ENCODE measurements around the gene CEP152. TPM values are rescaled to one million over a fixed set of nuclear protein-coding genes. Genes with fewer than 3 reads are reported as not detected.

The CEP152 gene
- total and polyA plus RNA-seq, 9 of the 15 experiments (the other 6 are each of a cell fraction or from before 2014, with no cell fraction given) = 9.9 to 43.0 (median 23.6) TPM

DNA sequence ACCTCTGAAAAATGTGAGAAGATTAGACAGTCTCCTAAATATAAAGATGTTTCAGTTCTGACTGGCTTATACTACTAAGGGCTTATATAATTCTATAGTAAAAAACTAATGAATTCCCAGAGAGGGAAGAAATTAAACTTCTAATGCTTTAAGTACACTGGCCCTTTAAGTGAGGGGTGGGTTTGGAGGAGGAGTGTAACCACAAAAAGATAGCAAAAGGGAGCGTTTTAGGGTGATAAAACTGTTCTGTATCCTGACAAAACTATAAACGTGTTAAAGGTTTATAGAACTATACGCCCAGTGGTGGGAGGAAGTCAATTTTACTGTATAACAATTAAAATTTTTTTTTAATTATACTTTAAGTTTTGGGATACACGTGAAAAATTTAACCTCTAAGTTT lies 45.8 kb downstream of the CEP152 start:
- H3K9me3 ChIP-seq (replicated peaks; ENCODE audit: control insufficient read depth, insufficient read depth, low read depth, low read length) = no peaks in the 10 kb centered on the region; the same call in 1 of the 2 replicates
- peak; percentile 71 for ATAC-seq
- H3K4me1 ChIP-seq (replicated peaks in 1 of 2; ENCODE audit: control insufficient read depth in 2 of 2, insufficient read depth in 2 of 2, low read length in 2 of 2) = peaks cover 0 to 4% of the 10 kb centered on the region in 2 experiments; a peak in 1 of 5 replicates
- H4K20me1 ChIP-seq (replicated peaks; ENCODE audit: control insufficient read depth, insufficient read depth, low read length) = no peaks in the 10 kb centered on the region
- intact Hi-C loops (cut with micrococcal nuclease) = no loop called here
- H3K27ac ChIP-seq (ENCODE audit: extremely low read depth, low read depth, low read length) = no peak overlapping the region; the same call in 2 of the 3 replicates
- no peak for TF ChIP-seq IFI16 (CRISPR knock-in tag; IDR thresholded peaks at IDR 0.05)
- TF ChIP-seq, protein P1, sequence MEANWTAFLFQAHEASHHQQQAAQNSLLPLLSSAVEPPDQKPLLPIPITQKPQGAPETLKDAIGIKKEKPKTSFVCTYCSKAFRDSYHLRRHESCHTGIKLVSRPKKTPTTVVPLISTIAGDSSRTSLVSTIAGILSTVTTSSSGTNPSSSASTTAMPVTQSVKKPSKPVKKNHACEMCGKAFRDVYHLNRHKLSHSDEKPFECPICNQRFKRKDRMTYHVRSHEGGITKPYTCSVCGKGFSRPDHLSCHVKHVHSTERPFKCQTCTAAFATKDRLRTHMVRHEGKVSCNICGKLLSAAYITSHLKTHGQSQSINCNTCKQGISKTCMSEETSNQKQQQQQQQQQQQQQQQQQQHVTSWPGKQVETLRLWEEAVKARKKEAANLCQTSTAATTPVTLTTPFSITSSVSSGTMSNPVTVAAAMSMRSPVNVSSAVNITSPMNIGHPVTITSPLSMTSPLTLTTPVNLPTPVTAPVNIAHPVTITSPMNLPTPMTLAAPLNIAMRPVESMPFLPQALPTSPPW (CRISPR knock-in tag; IDR thresholded peaks at IDR 0.05) = peak; percentile 19; the same call in 1 of the 2 replicates
- TF ChIP-seq, protein P2, sequence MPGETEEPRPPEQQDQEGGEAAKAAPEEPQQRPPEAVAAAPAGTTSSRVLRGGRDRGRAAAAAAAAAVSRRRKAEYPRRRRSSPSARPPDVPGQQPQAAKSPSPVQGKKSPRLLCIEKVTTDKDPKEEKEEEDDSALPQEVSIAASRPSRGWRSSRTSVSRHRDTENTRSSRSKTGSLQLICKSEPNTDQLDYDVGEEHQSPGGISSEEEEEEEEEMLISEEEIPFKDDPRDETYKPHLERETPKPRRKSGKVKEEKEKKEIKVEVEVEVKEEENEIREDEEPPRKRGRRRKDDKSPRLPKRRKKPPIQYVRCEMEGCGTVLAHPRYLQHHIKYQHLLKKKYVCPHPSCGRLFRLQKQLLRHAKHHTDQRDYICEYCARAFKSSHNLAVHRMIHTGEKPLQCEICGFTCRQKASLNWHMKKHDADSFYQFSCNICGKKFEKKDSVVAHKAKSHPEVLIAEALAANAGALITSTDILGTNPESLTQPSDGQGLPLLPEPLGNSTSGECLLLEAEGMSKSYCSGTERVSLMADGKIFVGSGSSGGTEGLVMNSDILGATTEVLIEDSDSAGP (CRISPR knock-in tag; IDR thresholded peaks at IDR 0.05) = peak; percentile 77
- TF ChIP-seq, protein P3, sequence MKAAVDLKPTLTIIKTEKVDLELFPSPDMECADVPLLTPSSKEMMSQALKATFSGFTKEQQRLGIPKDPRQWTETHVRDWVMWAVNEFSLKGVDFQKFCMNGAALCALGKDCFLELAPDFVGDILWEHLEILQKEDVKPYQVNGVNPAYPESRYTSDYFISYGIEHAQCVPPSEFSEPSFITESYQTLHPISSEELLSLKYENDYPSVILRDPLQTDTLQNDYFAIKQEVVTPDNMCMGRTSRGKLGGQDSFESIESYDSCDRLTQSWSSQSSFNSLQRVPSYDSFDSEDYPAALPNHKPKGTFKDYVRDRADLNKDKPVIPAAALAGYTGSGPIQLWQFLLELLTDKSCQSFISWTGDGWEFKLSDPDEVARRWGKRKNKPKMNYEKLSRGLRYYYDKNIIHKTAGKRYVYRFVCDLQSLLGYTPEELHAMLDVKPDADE (conservative IDR thresholded peaks at IDR 0.05; ENCODE audit: control insufficient read depth, low read depth, low read length) = no peak
- in situ Hi-C loops (cut with MboI) = no loop called here
- peaks cover 79% of the 10 kb centered on the region for H3K36me3 ChIP-seq (ENCODE audit: control insufficient read depth, insufficient read depth, low read length)
- DNase-seq (ENCODE audit: extremely low read depth in 1 of 4, low spot score in 3 of 4) = peak; percentile 14 to 32 (median 18)
- no peaks in the 10 kb centered on the region for H3K79me2 ChIP-seq (ENCODE audit: control insufficient read depth, insufficient read depth, low read length)
- ChIA-PET CTCF (ENCODE audit: low intra/inter-chr PET ratio) (no interaction called here), POLR2A (no interaction called here)
- WGBS (ENCODE audit: insufficient coverage, low coverage, missing lambda C conversion rate) = 8% methylated on average over 4 of the region's 4 CpGs
- H3K9ac ChIP-seq (ENCODE audit: insufficient read depth in 1 of 2, low read depth in 2 of 2, low read length in 2 of 2) = no peak overlapping the region
- FAIRE-seq = peak; percentile 73
- H3K4me2 ChIP-seq (ENCODE audit: insufficient read depth, low read length) = no peak overlapping the region
- no peaks in the 10 kb centered on the region for H3K27me3 ChIP-seq (ENCODE audit: control insufficient read depth in 2 of 2, insufficient read depth in 2 of 2, low read length in 2 of 2)
- no peak overlapping the region for H2AFZ ChIP-seq (ENCODE audit: low read depth, low read length)
- no peak overlapping the region for H3K4me3 ChIP-seq
- no TSS peak for BruUV-seq (replicated peaks)
- no peaks in the 10 kb centered on the region for H3K9me1 ChIP-seq (ENCODE audit: control insufficient read depth, insufficient read depth, low read length)
